GM12878 (cell line): ENCODE results near the gene FAF1. TPM values are rescaled to one million over a fixed set of nuclear protein-coding genes. Genes with fewer than 3 reads are reported as not detected.

ENCODE experiments used
- ATAC-seq: fragments of 200-7000 bp; cut with Tn5 transposase; 3 replicates; pipeline ENCODE4 v1.9.1; 2020; ENCODE audit warnings: mild to moderate bottlenecking, moderate library complexity
- BruUV-seq: library from RNA; stranded (reverse); fragments of 400-500 nt; replicated peaks from 2 replicates; lab custom pipeline; 2021; lab: Mats Ljungman, UMichigan
- CTCF ChIA-PET: fragments of 300-600 bp; sonication (Branson Sonifier 250); formaldehyde crosslinking; extraction: SDS; loops from one replicate; lab custom pipeline; 2021; ENCODE audit warnings: inconsistent platforms; lab: Yijun Ruan, JAX
- POLR2A ChIA-PET: fragments of 350-600 bp; formaldehyde crosslinking; extraction: SDS; loops from one replicate; lab custom pipeline; 2021; ENCODE audit warnings: inconsistent platforms; lab: Charles Lee
- RAD21 ChIA-PET: fragments of 300-600 bp; sonication (Branson Sonifier 250); formaldehyde crosslinking; loops from one replicate; lab custom pipeline; 2023; ENCODE audit warnings: antibody characterized with exemption; ENCODE audit not compliant: unreplicated experiment; lab: Charles Lee
- SMC1A ChIA-PET: fragments of 300-600 bp; sonication (Branson Sonifier 250); formaldehyde crosslinking; loops from one replicate; lab custom pipeline; 2023; ENCODE audit not compliant: unreplicated experiment, uncharacterized antibody; lab: Charles Lee
- DNase-seq: peaks from one replicate; pipeline ENCODE4 v3.0.0-alpha.2; 2011; ENCODE audit warnings: low read depth, low spot score
- FAIRE-seq: peaks from 3 replicates; lab custom pipeline; 2011; peaks lifted over from hg19 to GRCh38; lab: Jason Lieb, UNC
- H2AFZ ChIP-seq: 2 replicates; pipeline ENCODE4 v1.6.0; 2011; ENCODE audit warnings: low read depth, low read length, control low read depth; ENCODE audit not compliant: control insufficient read depth
- H3K27ac ChIP-seq: 2 replicates; pipeline ENCODE4 v1.5.1; 2011; ENCODE audit warnings: control low read depth; ENCODE audit not compliant: control insufficient read depth, insufficient read depth
- H3K27me3 ChIP-seq, 2 experiments: replicated peaks in 1 of 2; 2 replicates each; pipeline versions ENCODE4 v1.6.0 to v1.6.1; 2011; ENCODE audit warnings: low read length in 1 of 2; ENCODE audit not compliant: control insufficient read depth in 2 of 2, insufficient read depth in 2 of 2
- H3K36me3 ChIP-seq, 2 experiments: 2 replicates each; pipeline ENCODE4 v1.5.1; 2011; ENCODE audit warnings: low read length in 1 of 2; ENCODE audit not compliant: control insufficient read depth in 2 of 2, insufficient read depth in 2 of 2
- H3K4me1 ChIP-seq: 2 replicates; pipeline ENCODE4 v1.6.1; 2011; ENCODE audit warnings: mild to moderate bottlenecking, low read length, moderate library complexity, mixed read lengths; ENCODE audit not compliant: control insufficient read depth, insufficient read depth
- H3K4me2 ChIP-seq: 2 replicates; pipeline ENCODE4 v1.6.0; 2011; ENCODE audit warnings: control low read depth; ENCODE audit not compliant: control insufficient read depth, insufficient read depth
- H3K4me3 ChIP-seq: fragments of 200-600 bp; sonication (generic); 2 replicates; pipeline ENCODE4 v1.5.1; 2016
- H3K79me2 ChIP-seq: 2 replicates; pipeline ENCODE4 v1.6.0; 2011; ENCODE audit warnings: low read length; ENCODE audit not compliant: control insufficient read depth, insufficient read depth
- H3K9ac ChIP-seq: 2 replicates; pipeline ENCODE4 v1.8.0; 2011; ENCODE audit warnings: low read length, control low read depth, mixed read lengths; ENCODE audit not compliant: control insufficient read depth, insufficient read depth
- H3K9me3 ChIP-seq: replicated peaks from 3 replicates; pipeline ENCODE4 v1.5.1; 2011; ENCODE audit warnings: mild to moderate bottlenecking, low read length; ENCODE audit not compliant: control insufficient read depth, insufficient read depth
- H4K20me1 ChIP-seq: 2 replicates; pipeline ENCODE4 v1.6.0; 2011; ENCODE audit not compliant: control insufficient read depth, insufficient read depth
- ATF7 ChIP-seq: fragments of 450-650 bp; IDR thresholded peaks from 2 replicates; pipeline ENCODE4 v1.6.1; 2016; ENCODE audit warnings: low read depth, mild to moderate bottlenecking
- CREB1 ChIP-seq: IDR thresholded peaks from 2 replicates; pipeline ENCODE4 v1.6.1; 2012; ENCODE audit warnings: low read depth, mild to moderate bottlenecking, inconsistent platforms
- EZH2 ChIP-seq: IDR thresholded peaks from 2 replicates; pipeline ENCODE4 v1.6.1; 2012; ENCODE audit warnings: low read depth, mild to moderate bottlenecking, control low read depth, inconsistent platforms, low read length, borderline replicate concordance; ENCODE audit not compliant: control insufficient read depth
- JUNB ChIP-seq: IDR thresholded peaks from 2 replicates; pipeline ENCODE4 v1.6.1; 2016; ENCODE audit warnings: antibody characterized with exemption, mild to moderate bottlenecking
- NFYA ChIP-seq: IDR thresholded peaks from 2 replicates; pipeline ENCODE4 v1.6.1; 2011; ENCODE audit warnings: low read depth, mild to moderate bottlenecking, low read length, improper control_type of control experiment, borderline replicate concordance
- RAD51 ChIP-seq: fragments of 450-650 bp; IDR thresholded peaks from 2 replicates; pipeline ENCODE4 v1.6.1; 2016; ENCODE audit warnings: moderate library complexity, mild to moderate bottlenecking, inconsistent platforms
- SREBF1 ChIP-seq: IDR thresholded peaks from 2 replicates; pipeline ENCODE4 v1.6.1; 2012; ENCODE audit warnings: mild to moderate bottlenecking, low read length
- SREBF2 ChIP-seq: IDR thresholded peaks from 2 replicates; pipeline ENCODE4 v1.6.1; 2012; ENCODE audit warnings: mild to moderate bottlenecking, low read length
- ZNF207 ChIP-seq: fragments of 450-650 bp; IDR thresholded peaks from 2 replicates; pipeline ENCODE4 v1.6.1; 2014; ENCODE audit warnings: antibody characterized with exemption, mild to moderate bottlenecking, borderline replicate concordance
- ZNF274 ChIP-seq: IDR thresholded peaks from one replicate; pipeline ENCODE4 v1.8.0; 2011; ENCODE audit not compliant: insufficient read length, insufficient read depth
- WGBS: methylation state at CpG from one replicate; pipeline ENCODE4 v1.1.6; 2016; ENCODE audit warnings: low lambda C conversion rate; ENCODE audit not compliant: insufficient replicate concordance, insufficient coverage; ENCODE audit errors: missing lambda C conversion rate; 5-methylcytosine and 5-hydroxymethylcytosine counted together
- in situ Hi-C: fragments of 300-500 bp; cut with MboI; formaldehyde crosslinking; loops from 9 replicates; pipeline ENCODE4 v1.14.3; 2018; ENCODE audit warnings: mixed read lengths
- intact Hi-C: fragments of 100-400 bp; cut with micrococcal nuclease; formaldehyde crosslinking; loops from one replicate; pipeline ENCODE4 v1.14.2; 2022; ENCODE audit not compliant: unreplicated experiment
- polyA plus RNA-seq, 11 experiments: library from polyadenylated mRNA; depleted of rRNA in 4 of 11; unstranded in 6 of 11; stranded (reverse) in 5 of 11; fragments of >200 nt; fragmentation: Nextera tagmentation in 4 of 11; fragmentation: Illumina TruSeq in 1 of 11; extraction: Ambion mirVana in 4 of 11; extraction: Trizol in 1 of 11; gene quantifications; 1 replicate in 1 of 11; 2 replicates in 10 of 11; pipeline versions ENCODE4 v1.2.1 to v1.2.3, GENCODE V29; 2011 to 2016; ENCODE audit warnings: inconsistent platforms in 2 of 11, missing spikeins in 2 of 11, low read depth in 1 of 11
- total RNA-seq, 4 experiments: library from RNA; depleted of rRNA in 3 of 4; stranded (reverse); fragments of >200 nt in 3 of 4; fragmentation: Illumina TruSeq in 1 of 4; extraction: Trizol in 1 of 4; gene quantifications; 2 replicates each; pipeline versions ENCODE4 v1.2.1 to v1.2.3, GENCODE V29; 2013 to 2021
- TF ChIP-seq, protein P1 (sequence below): fragments of 450-650 bp; IDR thresholded peaks from 2 replicates; pipeline ENCODE4 v1.6.1; 2017; ENCODE audit warnings: mild to moderate bottlenecking, moderate library complexity
- TF ChIP-seq, protein P2 (sequence below), 3 experiments: IDR thresholded peaks in 2 of 3; conservative IDR thresholded peaks in 1 of 3; 2 replicates each; pipeline ENCODE4 v1.5.1; 2011; ENCODE audit warnings: low read depth in 3 of 3, low read length in 3 of 3, mild to moderate bottlenecking in 3 of 3, control low read depth in 2 of 3, moderate library complexity in 2 of 3, inconsistent platforms in 1 of 3, mixed read lengths in 1 of 3; ENCODE audit not compliant: control insufficient read depth in 2 of 3, insufficient read depth in 1 of 3; ENCODE audit errors: extremely low read depth in 1 of 3
- TF ChIP-seq, protein P3 (sequence below): fragments of 450-650 bp; IDR thresholded peaks from 2 replicates; pipeline ENCODE4 v1.6.1; 2016; ENCODE audit warnings: mild to moderate bottlenecking
- TF ChIP-seq, protein P4 (sequence below): IDR thresholded peaks from 2 replicates; pipeline ENCODE4 v1.6.1; 2011; ENCODE audit warnings: low read depth, low read length, improper control_type of control experiment, borderline replicate concordance

Gene FAF1
- total and polyA plus RNA-seq, 10 of the 15 experiments (the other 5 are each of a cell fraction or from before 2014, with no cell fraction given), result 8.6 to 54.5 (median 23.7) TPM

DNA sequence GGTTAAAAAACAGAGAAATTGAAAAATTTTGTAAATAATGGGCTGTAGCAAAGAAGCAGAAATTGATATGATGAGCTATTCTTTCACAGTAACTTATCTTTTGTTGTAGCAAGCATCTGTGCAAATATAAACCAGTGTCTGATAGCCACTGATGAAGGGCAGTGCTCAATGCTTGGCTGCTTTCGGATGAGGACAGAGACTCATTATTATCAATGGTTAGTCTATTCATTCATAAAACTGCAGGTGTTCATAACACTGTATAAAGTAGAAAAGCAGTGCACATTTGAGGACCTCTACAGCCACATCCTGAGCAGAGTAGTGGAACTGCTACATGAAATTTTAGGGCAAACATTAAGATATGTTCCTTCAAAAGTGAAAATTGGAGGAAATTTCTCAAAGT is 107.2 kb downstream of the FAF1 start:
- no peak for FAIRE-seq
- no peak for ATAC-seq
- in situ Hi-C loops (no loop called here), intact Hi-C loops (no loop called here)
- ChIA-PET CTCF (interaction anchor here (1.2 to 3.6 kb wide), 2 partner anchors 20 to 78 kb away, joined by 3 to 15 read pairs; no protein-coding TSS in a partner anchor), SMC1A (no interaction called here), RAD21 (no interaction called here), POLR2A (no interaction called here)
- Histone ChIP-seq H3K4me1 (no peaks in the 10 kb centered on the region), H3K9ac (no peak overlapping the region), H3K4me3 (no peak overlapping the region), H3K27me3 (no peaks in the 10 kb centered on the region), H4K20me1 (no peaks in the 10 kb centered on the region), H3K36me3 (no peaks in the 10 kb centered on the region; a peak in 2 of 4 replicates), H3K9me3 (peaks cover 3% of the 10 kb centered on the region; the same call in 2 of the 3 replicates), H2AFZ (no peak overlapping the region), H3K4me2 (no peak overlapping the region), H3K79me2 (peaks cover 2% of the 10 kb centered on the region; the same call in 1 of the 2 replicates), H3K27ac (no peak overlapping the region)
- WGBS, result 93% methylated on average over 1 of the region's 1 CpG
- no TSS peak for BruUV-seq
- DNase-seq, result no peak
- no peak for TF ChIP-seq ZNF207
- TF ChIP-seq, protein P1, sequence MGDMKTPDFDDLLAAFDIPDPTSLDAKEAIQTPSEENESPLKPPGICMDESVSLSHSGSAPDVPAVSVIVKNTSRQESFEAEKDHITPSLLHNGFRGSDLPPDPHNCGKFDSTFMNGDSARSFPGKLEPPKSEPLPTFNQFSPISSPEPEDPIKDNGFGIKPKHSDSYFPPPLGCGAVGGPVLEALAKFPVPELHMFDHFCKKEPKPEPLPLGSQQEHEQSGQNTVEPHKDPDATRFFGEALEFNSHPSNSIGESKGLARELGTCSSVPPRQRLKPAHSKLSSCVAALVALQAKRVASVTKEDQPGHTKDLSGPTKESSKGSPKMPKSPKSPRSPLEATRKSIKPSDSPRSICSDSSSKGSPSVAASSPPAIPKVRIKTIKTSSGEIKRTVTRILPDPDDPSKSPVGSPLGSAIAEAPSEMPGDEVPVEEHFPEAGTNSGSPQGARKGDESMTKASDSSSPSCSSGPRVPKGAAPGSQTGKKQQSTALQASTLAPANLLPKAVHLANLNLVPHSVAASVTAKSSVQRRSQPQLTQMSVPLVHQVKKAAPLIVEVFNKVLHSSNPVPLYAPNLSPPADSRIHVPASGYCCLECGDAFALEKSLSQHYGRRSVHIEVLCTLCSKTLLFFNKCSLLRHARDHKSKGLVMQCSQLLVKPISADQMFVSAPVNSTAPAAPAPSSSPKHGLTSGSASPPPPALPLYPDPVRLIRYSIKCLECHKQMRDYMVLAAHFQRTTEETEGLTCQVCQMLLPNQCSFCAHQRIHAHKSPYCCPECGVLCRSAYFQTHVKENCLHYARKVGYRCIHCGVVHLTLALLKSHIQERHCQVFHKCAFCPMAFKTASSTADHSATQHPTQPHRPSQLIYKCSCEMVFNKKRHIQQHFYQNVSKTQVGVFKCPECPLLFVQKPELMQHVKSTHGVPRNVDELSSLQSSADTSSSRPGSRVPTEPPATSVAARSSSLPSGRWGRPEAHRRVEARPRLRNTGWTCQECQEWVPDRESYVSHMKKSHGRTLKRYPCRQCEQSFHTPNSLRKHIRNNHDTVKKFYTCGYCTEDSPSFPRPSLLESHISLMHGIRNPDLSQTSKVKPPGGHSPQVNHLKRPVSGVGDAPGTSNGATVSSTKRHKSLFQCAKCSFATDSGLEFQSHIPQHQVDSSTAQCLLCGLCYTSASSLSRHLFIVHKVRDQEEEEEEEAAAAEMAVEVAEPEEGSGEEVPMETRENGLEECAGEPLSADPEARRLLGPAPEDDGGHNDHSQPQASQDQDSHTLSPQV, result no peak
- no peak for TF ChIP-seq SREBF2
- no peak for TF ChIP-seq CREB1
- TF ChIP-seq, protein P2, sequence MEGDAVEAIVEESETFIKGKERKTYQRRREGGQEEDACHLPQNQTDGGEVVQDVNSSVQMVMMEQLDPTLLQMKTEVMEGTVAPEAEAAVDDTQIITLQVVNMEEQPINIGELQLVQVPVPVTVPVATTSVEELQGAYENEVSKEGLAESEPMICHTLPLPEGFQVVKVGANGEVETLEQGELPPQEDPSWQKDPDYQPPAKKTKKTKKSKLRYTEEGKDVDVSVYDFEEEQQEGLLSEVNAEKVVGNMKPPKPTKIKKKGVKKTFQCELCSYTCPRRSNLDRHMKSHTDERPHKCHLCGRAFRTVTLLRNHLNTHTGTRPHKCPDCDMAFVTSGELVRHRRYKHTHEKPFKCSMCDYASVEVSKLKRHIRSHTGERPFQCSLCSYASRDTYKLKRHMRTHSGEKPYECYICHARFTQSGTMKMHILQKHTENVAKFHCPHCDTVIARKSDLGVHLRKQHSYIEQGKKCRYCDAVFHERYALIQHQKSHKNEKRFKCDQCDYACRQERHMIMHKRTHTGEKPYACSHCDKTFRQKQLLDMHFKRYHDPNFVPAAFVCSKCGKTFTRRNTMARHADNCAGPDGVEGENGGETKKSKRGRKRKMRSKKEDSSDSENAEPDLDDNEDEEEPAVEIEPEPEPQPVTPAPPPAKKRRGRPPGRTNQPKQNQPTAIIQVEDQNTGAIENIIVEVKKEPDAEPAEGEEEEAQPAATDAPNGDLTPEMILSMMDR (IDR thresholded peaks at IDR 0.05 in 2 of 3, conservative IDR thresholded peaks at IDR 0.05 in 1 of 3; ENCODE audit: control insufficient read depth in 2 of 3, extremely low read depth in 1 of 3, insufficient read depth in 1 of 3, low read depth in 3 of 3, low read length in 3 of 3), result no peak
- no peak for TF ChIP-seq ATF7
- no peak for TF ChIP-seq ZNF274
- TF ChIP-seq, protein P3, sequence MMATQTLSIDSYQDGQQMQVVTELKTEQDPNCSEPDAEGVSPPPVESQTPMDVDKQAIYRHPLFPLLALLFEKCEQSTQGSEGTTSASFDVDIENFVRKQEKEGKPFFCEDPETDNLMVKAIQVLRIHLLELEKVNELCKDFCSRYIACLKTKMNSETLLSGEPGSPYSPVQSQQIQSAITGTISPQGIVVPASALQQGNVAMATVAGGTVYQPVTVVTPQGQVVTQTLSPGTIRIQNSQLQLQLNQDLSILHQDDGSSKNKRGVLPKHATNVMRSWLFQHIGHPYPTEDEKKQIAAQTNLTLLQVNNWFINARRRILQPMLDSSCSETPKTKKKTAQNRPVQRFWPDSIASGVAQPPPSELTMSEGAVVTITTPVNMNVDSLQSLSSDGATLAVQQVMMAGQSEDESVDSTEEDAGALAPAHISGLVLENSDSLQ, result no peak
- no peak for TF ChIP-seq SREBF1
- TF ChIP-seq, protein P4, sequence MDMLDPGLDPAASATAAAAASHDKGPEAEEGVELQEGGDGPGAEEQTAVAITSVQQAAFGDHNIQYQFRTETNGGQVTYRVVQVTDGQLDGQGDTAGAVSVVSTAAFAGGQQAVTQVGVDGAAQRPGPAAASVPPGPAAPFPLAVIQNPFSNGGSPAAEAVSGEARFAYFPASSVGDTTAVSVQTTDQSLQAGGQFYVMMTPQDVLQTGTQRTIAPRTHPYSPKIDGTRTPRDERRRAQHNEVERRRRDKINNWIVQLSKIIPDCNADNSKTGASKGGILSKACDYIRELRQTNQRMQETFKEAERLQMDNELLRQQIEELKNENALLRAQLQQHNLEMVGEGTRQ, result no peak
- no peak for TF ChIP-seq EZH2
- no peak for TF ChIP-seq NFYA
- no peak for TF ChIP-seq JUNB
- TF ChIP-seq RAD51, result no peak
